NCI-H748 treated with DMSO at 0.1 percent for 48 hours (cell line): ENCODE measurements around the gene ZFAND2B.

Source experiments
- DNase-seq: peaks from one replicate; lab custom pipeline; 2025; lab: John Stamatoyannopoulos, UW

The ZFAND2B gene

GRCh38 chr2:219204425-219205164, 2.0 kb upstream of the ZFAND2B start:
- no peak for DNase-seq

DNA sequence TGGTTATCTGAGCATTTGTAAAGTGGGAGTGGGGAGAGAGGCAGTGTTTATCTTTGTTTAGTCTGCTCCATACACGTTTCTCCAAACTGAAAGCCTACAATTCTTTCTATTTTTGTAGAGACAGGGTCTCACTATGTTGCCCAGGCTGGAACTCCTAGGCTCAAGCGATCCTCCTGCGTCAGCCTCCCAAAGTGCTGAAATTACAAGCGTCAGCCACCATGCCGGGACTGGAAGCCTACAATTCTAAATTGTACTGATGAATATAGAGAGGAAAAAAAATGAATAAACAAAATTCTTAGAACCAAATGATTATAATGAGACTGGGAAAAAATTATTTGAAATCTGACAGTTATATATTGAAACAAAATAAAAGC, 1.4 kb upstream of the ZFAND2B start:
- DNase-seq = no peak

DNA sequence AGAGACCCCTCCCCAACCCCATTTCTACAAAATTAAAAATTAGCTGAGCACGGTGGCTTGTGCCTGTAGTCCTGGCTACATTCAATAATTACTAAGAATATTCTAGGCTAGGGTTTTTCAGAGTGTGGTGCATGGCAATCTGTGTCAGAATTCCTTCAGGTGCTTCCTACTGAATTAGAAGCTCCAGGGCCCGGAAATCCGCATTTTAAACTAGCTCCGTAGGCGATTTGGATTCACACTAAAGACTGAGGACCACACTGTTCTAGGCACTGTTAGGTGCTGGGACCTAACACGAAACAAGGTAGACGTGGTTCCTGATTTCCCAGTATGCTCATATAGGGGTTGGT, 628 bp upstream of the ZFAND2B start:
- DNase-seq = no peak

DNA sequence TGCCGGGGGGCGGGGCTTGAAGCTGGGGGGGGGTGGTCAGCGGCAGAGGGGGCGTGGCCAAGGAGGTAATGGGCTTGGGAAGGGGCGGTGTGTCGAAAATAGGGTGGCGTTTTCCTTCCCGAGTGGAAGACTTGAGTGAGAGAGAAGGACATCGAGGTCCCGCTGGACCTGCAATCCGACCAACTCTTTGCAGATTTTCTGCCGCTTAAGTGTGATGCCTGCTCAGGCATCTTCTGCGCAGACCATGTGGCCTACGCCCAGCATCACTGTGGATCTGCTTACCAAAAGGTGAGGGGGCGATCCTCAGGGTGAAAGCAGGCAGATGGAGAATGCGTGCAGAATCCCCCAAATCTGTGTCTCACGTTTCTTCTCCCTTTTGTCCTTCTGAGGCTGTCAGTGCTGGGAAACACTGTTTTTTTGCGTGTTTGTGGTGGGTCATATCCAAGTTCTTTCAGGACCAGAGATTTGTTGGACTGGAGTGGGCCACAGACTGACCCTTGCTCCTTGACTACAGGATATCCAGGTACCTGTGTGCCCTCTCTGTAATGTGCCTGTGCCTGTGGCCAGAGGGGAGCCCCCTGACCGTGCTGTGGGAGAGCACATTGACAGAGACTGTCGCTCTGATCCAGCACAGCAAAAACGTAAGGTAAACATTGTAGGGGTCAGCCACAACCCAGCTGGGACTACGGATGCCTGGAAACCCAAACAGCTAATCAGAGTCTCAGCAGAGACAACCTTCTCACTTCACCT, 727 bp downstream of the ZFAND2B start:
- no peak for DNase-seq

DNA sequence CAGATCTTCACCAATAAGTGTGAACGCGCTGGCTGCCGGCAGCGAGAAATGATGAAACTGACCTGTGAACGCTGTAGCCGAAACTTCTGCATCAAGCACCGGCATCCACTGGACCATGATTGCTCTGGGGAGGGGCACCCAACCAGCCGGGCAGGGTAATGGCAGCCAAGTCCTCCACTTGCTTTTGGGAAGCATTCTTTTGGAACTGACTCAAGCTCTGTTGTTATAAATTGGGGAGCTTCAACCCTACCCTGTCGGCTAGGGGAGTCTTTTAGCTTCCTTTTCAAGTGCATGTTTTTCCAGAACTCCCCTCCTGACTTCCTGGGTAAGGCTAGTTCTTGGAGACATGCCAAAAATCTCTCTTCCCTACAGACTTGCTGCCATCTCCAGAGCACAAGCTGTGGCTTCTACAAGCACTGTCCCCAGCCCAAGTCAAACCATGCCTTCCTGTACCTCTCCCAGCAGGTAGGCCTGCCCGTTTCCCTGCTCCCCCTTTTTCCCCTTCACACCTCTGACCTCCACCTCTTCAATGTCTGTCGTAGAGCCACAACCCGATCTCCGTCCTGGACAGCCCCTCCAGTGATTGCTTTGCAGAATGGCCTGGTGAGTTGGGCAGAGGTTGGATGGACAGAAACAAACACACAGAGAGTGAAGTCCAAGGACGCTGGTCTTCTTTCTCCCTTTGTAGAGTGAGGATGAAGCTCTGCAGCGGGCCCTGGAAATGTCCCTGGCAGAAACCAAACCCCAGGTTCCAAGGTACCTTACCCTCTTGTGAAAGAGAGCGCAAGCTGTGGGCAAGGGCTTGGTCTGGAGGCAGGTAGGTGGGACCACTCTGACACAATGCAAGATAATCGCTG, 1.5 kb downstream of the ZFAND2B start:
- no peak for DNase-seq

DNA sequence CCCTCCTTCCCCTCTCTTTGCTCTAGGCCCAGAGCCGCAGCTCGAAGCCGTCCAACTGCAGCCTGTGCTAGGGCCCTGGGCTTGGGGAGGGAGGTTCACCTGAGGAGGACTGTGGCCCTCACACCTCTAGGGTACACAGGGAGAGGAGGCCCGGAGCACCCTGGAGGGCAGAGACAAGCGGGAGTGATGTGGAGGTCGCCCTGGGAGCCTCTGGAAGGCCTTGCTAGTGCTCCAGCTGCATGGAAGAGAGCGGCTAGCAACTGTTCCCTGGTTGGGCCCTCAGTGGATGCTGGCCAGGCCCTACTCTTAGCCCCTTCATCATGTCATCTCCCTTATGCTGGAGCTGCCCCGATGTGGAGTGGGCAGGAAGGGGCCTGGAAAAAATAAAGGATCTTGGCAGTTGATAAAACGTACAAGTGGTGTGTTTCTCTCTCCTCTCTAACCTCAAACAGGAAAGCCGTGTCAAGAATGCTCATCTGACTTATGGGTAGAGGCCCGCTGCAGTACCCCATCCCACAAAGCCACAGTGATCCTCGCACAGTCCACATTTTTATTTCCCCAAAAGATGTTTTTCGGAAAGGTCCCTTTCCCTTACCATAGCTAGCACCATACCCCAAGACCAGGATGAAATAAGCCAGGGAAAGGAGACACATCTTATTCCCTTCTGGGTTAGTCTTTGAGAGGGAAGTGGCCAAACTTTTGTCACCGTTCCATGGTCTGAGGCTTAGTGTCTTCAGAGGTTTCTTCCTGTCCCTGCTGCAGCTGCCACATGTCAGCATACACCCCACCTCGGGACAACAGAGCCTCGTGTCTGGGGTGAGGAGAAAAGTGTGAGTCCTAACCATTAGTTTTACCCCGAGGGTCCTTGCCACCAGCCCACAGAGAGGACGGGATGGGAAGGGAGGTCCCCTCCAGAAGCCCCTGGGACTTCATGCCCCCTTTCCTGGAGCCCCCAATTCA, 2.9 kb downstream of the ZFAND2B start:
- DNase-seq = no peak

- DNase-seq = no peak
Observed at GRCh38 chr2:219210196-219210885, 3.8 kb downstream of the ZFAND2B start.

GRCh38 chr2:219210886-219211362, 4.3 kb downstream of the ZFAND2B start:
- no peak for DNase-seq

- no peak for DNase-seq
Observed at GRCh38 chr2:219213026-219213415, 6.4 kb downstream of the ZFAND2B start.

DNA sequence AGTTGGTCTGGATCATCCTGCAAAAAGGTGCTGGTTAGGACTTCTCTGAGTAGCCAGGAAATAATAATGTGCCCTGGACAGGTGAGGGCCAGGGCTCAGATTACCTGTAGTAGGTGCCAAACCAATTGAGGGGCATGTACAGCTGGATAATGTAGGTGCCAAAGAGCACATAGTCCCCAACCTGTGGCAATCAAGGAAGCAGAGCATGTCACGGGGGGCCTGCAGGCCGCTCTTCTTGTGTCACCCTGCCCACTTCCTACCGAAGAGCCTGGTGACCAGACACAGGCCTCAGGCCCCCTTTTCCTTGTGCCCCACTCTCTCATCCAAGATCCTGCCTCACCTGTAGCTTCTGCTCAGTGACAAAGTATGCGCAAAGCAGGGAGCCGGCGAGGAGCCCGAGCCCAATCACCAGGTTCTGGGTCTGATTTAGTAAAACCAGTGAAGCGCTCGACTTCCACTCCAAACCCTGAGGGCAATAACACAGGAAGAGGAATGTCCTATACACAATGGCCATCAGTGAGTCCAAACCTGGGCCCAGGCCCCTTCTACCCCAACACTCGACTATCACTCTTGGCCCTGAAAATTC, 7.0 kb downstream of the ZFAND2B start:
- no peak for DNase-seq

DNA sequence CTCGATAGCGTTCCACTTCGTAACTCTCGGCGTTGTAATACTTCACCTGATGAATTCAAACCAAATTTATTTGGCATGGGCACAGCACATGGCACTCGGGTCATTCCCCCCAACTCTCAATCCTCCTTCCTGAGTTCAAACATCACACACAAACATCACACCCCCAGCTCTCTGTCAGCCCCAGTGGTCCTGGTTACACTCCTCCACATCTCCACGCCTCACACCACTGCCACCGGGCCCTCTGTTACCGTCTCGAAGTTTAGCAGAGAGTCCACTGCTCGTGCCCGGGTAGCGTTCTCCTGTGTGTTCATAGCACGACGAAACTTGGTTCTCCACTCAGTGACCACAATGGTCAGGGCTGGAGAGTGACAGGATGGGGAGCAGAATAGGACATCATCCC, 7.6 kb downstream of the ZFAND2B start:
- no peak for DNase-seq

DNA sequence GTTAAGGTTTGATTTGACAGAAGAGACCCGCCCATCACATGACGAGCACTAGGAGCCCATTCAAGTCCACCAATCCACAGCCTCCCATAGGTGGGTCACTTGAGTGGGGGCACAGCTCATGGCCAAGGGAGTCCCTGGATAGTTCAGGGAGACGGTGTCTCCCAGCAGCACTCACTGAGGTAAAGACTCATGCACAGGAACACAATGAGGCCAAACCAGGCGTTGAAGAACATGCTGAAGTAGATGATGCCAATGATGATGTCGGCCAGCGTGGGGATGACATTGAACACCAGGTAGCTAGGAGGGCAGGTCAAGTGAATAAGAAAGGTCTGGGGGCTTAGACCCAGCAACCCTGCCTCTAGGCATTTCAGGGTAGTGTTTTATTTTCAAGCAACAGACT, 8.2 kb downstream of the ZFAND2B start:
- no peak for DNase-seq

- no peak for DNase-seq
Observed at GRCh38 chr2:219215871-219216534, 9.4 kb downstream of the ZFAND2B start.

DNA sequence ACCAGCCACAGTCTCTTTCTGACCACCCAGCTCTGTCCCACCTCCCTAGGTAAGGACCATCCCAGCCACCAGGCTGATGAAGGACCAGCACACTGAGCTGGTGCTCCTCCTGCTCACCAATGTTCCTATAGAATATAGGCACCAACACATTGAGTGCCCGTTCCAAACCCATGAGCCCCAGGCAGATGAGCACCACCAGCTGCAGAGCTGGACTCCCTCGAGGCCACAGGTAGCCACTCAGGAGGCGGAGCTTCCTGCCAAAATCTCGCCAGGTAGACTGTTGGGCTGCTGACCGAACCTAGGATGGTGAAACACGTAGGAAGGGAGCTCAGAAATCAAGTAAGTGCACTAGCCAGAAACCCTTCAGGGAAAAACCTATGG, 9.9 kb downstream of the ZFAND2B start:
- DNase-seq = no peak

DNA sequence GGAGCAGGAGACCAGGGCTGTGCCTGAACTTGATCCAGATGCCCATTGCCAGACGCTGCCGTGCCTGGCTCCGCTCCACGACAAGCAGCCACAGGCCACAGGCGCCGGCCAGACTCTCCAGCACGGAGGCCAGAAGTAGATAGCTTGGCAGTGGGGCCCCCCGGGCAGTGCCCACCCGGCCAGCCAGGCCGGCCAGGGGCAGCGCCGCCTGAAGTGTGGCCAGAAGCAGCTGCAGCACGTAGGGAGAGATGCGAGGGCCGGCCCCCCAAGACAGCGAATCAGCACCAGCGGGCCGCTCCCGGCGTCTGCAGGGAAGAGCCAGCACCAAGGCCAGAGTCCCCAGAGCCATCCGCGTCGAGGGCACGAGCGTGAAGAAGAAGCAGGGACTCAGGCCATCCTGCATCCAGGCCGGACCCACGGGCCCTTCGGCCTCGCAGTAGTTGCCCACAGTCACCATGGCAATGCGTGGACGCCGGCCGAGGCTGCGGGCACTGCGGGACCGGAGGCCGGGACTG, 11.7 kb downstream of the ZFAND2B start:
- peak; percentile 68 for DNase-seq

DNA sequence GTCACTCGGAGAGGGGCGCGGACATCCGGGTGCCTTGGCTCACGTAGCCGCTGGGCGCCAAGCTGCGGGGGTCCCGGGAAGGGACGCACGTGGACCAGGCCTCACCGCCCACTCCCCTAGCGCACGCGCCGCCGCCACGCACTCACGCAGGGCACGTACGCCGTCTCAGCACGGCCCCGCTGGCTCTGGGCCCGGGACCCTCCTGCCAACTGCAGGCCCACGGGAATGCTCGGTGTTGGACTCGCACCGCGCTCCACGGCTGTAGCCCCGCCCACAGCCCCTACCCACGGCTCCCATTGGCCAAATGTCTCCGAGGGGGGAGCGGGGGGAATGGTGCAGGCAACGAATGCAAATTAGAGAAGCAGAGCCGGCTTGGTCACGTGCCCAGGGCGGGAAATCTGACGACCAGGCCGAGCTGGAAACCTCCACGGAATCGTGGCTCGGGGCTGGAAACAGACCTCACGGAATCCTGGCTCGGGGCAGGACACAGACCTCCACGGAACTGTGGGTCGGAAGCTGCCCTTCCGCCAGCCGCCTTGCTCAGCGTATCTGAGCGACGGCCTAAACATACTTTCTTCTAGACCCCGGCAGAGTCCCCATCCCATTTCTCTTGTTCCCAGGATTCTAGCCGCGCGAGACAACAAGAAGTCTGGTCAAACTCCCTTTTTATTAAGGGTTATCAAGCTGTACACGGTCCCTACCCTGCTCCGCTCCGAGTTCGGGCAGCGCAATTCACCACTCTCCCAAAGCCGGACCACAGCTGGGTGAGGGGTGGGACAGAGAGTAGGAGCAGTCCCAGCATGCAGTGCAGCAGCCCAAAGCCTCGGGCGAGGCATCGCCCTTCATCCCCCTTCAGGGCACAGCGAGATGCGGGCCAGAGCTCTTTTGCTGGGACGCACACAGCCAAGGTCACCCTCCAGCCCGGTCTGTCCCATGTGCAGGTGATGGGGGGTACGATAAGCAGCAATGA, 12.4 kb downstream of the ZFAND2B start, which contains the start of gene ABCB6:
Gene ABCB6, minus strand, starts transcription at position 227 of the 970 bp plus-strand sequence. CDS start 285 bp downstream, outside the sequence.
- DNase-seq = peak; percentile 83

DNA sequence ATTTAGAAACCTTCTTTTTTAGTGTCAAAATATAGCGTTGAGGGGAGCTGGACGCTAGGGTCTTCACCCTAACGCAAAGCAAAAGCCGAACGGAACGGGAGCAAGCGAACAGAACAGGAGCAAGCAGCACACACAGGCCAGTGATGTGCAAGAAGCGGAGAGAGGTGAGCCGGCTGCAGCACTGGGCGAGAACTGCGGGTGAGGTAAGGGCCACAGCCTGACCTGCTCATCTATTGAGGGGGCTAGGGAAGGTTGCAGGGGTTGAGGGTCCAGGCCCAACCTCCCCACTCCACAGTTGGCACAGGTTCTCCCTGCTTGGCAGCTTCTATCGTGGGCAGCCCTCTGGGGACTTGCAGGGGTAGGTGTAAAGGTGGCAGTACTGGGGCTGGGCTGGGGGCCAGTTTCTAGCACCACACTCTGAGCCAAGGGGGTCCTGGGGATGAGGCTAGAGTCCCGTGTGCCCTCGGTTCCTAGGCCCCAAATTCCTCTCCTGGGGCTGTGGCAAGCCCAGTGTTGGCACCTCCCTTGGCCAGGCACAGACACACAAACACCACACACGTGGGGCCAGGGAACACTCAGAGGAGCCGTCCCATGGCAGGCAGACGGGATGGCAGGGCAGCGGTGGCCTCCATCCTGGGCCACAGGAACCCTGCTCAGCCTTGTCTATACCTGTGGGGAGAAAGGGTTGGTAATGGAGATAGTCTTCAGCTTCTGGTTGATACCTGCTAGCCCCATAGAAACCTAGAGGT, 13.4 kb downstream of the ZFAND2B start:
- DNase-seq = no peak
